Neural crest cell (in vitro differentiated cells): ENCODE measurements around the gene PLB1. TPM values are rescaled to one million over a fixed set of nuclear protein-coding genes. Genes with fewer than 3 reads are reported as not detected.

Experiments used
- DNase-seq: peaks from one replicate; pipeline ENCODE4 v3.0.0; 2021; ENCODE audit warnings: low read depth, mixed read lengths, low spot score
- H3K27ac Mint-ChIP-seq: one replicate; pipeline ENCODE4 v1.8.0; 2021; ENCODE audit warnings: mild to moderate bottlenecking, mixed read lengths; ENCODE audit not compliant: unreplicated experiment
- H3K27me3 Mint-ChIP-seq: 2 replicates; pipeline ENCODE4 v1.8.0; 2021; ENCODE audit warnings: low read depth, mild to moderate bottlenecking, mixed read lengths
- H3K36me3 Mint-ChIP-seq: 2 replicates; pipeline ENCODE4 v1.8.0; 2021; ENCODE audit warnings: low read depth, mild to moderate bottlenecking, mixed read lengths
- H3K4me1 Mint-ChIP-seq: 2 replicates; pipeline ENCODE4 v1.8.0; 2021; ENCODE audit warnings: mixed read lengths
- H3K4me3 Mint-ChIP-seq: one replicate; pipeline ENCODE4 v1.8.0; 2021; ENCODE audit warnings: mild to moderate bottlenecking, mixed read lengths
- H3K9me3 Mint-ChIP-seq: 2 replicates; pipeline ENCODE4 v1.8.0; 2021; ENCODE audit warnings: mixed read lengths
- CTCF ChIP-seq: fragments of 200-600 bp; sonication (generic); conservative IDR thresholded peaks from 2 replicates; pipeline ENCODE4 v1.5.0; 2021; ENCODE audit warnings: antibody characterized with exemption, mild to moderate bottlenecking
- total RNA-seq: library from RNA; stranded (reverse); gene quantifications from 2 replicates; pipeline ENCODE4 v1.2.1, GENCODE V29; 2021

The PLB1 gene
- total RNA-seq, 1 donor from 2014 or later, result 0.16 TPM

DNA sequence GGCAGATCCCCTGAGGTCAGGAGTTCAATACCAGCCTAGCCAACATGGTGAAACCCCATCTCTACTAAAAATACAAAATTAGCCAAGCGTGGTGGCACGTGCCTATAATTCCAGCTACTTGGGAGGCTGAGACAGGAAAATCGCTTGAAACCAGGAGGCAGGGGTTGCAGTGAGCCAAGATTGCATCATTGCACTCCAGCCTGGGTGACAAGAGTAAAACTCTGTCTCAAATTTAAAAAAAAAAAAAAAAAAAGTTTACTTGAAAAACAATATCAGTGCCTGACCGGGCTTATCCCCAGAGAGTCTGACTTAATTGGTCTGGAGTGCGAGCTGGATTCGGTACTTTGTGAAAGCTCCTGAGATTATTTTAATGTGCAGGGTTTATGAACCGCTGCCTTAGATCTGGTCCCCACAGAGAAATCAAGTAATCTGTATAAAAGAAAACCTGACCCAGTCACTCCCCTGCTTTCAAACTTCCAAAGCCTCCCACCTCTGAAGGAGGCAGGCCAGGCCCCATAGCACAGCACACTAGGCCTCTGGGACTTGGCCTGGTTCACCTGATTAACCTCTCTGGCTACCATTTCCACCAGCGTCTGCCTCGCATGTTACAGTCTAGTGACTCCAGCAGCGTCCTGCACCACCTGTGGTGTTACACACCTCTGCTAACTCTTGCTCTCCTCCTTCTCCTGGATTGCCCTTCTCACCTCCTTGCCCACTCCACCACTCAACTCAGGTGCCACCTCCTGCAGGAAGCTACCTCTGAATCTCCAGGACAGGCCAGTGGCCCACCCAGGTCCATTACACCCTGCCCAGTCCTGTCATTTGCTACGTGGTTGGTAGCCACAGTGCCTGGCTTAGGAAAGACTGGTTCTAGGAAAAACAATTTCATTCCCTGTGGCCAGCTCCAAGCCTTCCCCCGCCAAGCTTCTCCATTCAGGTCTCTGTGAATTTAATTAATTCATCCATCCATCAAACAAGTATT, 141.5 kb downstream of the PLB1 start:
- H3K4me3 Mint-ChIP-seq, result no peak overlapping the region
- no peaks in the 10 kb centered on the region for H3K36me3 Mint-ChIP-seq
- H3K4me1 Mint-ChIP-seq, result peaks cover 14% of the 10 kb centered on the region
- no peaks in the 10 kb centered on the region for H3K9me3 Mint-ChIP-seq
- no peak for DNase-seq
- peak overlapping the region; percentile 68 for H3K27ac Mint-ChIP-seq
- H3K27me3 Mint-ChIP-seq, result peaks cover 22% of the 10 kb centered on the region
- TF ChIP-seq CTCF, result no peak

DNA sequence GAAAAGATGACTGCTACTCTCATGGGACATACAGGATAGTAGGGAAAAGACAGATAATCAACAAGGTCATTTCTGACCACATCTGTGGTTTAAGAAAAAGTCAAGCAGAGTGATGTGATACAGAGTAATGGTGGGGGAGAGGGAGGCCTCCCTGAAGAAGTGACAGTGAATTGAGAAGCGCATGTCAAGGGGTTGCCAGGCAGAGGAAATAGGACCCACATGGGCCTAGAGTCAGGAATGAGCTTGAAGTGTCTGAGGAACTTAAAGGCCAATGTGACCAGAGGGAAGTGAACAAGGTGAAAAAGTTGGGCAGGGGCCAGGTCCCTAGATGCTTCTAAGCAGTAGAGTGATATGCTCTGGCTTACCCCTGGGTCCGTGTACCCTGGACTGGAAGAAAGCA, 142.2 kb downstream of the PLB1 start:
- DNase-seq, result no peak
- no peak for TF ChIP-seq CTCF
- H3K9me3 Mint-ChIP-seq, result no peaks in the 10 kb centered on the region
- no peak overlapping the region for H3K27ac Mint-ChIP-seq
- no peaks in the 10 kb centered on the region for H3K36me3 Mint-ChIP-seq
- peaks cover 17% of the 10 kb centered on the region for H3K27me3 Mint-ChIP-seq
- no peak overlapping the region for H3K4me3 Mint-ChIP-seq
- peaks cover 14% of the 10 kb centered on the region for H3K4me1 Mint-ChIP-seq

DNA sequence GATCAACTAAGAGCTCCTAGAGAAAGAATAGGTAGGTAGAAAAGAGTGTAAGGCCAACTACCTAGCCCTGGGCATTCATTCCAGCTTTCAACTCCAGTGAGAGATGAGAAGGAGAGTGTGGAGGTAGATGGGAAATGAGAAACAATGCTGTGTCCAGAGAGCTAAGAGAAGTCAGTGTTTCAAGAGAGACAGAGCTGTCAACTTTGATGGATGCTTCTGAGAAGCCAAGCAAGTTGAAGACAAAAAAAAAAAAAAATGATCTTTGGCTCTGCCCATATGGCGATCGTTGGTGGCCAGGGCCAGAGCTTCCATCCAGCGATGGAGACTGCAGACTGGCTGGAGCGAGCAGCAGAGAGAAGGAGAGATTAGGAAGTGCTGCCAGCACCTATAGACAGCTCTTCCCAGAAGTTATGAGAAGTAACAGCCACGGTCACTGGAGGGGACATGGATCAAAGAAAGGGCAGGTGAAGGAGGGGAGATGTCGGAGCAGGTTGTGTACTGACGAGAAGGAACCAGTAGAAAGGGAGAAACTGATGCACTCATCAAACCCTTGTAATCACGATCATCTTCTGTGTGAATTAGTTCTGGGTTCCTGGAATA, 143.3 kb downstream of the PLB1 start:
- H3K4me3 Mint-ChIP-seq, result no peak overlapping the region
- peaks cover 16% of the 10 kb centered on the region for H3K4me1 Mint-ChIP-seq
- no peak overlapping the region for H3K27ac Mint-ChIP-seq
- peaks cover 10% of the 10 kb centered on the region for H3K27me3 Mint-ChIP-seq
- no peak for DNase-seq
- H3K36me3 Mint-ChIP-seq, result no peaks in the 10 kb centered on the region
- no peaks in the 10 kb centered on the region for H3K9me3 Mint-ChIP-seq
- no peak for TF ChIP-seq CTCF

- Mint-ChIP-seq H3K27ac (no peak overlapping the region), H3K4me1 (peaks cover 22% of the 10 kb centered on the region), H3K9me3 (no peaks in the 10 kb centered on the region), H3K27me3 (peaks cover 9% of the 10 kb centered on the region), H3K36me3 (no peaks in the 10 kb centered on the region), H3K4me3 (no peak overlapping the region)
- TF ChIP-seq CTCF, result no peak
- no peak for DNase-seq
Measured at GRCh38 chr2:28639836-28640235, 144.0 kb downstream of the PLB1 start.

GRCh38 chr2:28640260-28640907, 144.5 kb downstream of the PLB1 start:
- TF ChIP-seq CTCF, result no peak
- Mint-ChIP-seq H3K9me3 (no peaks in the 10 kb centered on the region), H3K4me3 (no peak overlapping the region), H3K27me3 (peaks cover 8% of the 10 kb centered on the region), H3K36me3 (no peaks in the 10 kb centered on the region), H3K4me1 (peaks cover 22% of the 10 kb centered on the region), H3K27ac (no peak overlapping the region)
- DNase-seq, result no peak
